Measurements from ENCODE around the gene UNC13A. TPM values are rescaled to one million over a fixed set of nuclear protein-coding genes. Genes with fewer than 3 reads are reported as not detected.

UNC13A gene
- total RNA-seq, 1 experiment from 2014 or later: 41.1 TPM

DNA sequence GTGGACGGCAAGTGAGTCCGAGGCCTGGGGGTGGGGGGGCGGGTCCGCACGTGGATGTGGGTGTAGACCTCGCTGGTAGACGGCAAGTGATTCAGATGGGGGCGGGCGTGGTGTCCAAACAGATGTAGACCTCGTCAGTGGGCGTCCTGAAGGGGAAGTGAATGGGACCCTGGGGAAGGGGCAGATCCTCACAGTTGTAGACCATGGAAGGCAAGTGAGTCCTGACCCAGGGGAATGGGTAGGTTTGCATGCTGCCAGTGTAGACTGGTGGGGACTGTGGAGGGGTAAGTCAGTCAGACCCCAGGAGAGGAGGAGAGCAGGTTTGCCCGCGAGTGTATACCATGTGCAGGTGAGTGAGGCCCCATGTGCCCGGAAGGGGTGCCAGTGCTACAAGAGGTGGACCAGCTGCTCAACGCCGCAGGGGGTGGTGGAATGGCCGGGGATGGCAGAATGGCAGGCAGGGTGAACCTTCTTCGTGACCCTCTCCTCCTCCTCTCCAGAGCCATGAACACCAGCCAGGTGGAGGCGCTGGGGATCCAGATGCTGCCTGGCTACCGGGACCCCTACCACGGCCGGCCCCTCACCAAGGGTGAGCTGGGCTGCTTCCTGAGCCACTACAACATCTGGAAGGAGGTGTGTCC, 110.6 kb downstream of the UNC13A start:
- TF ChIP-seq NFATC4 (CRISPR knock-in tag; IDR thresholded peaks at IDR 0.05) (no peak), MXD4 (CRISPR knock-in tag; IDR thresholded peaks at IDR 0.05; ENCODE audit: borderline replicate concordance) (no peak), CREB1 (CRISPR knock-in tag; IDR thresholded peaks at IDR 0.05) (no peak), SMAD4 (CRISPR knock-in tag; IDR thresholded peaks at IDR 0.05) (no peak), ZNF219 (CRISPR knock-in tag; IDR thresholded peaks at IDR 0.05; ENCODE audit: borderline replicate concordance) (no peak), NR1H2 (CRISPR knock-in tag; IDR thresholded peaks at IDR 0.05) (no peak), GABPB1 (CRISPR knock-in tag; IDR thresholded peaks at IDR 0.05) (no peak), SP1 (CRISPR knock-in tag; conservative IDR thresholded peaks at IDR 0.05) (no peak), NFYB (CRISPR knock-in tag; conservative IDR thresholded peaks at IDR 0.05; ENCODE audit: low read depth) (no peak), ZNF121 (CRISPR knock-in tag; IDR thresholded peaks at IDR 0.05) (no peak), PRRX2 (CRISPR knock-in tag; IDR thresholded peaks at IDR 0.05) (no peak), ESRRA (CRISPR knock-in tag; IDR thresholded peaks at IDR 0.05; ENCODE audit: borderline replicate concordance) (no peak), TP53 (CRISPR knock-in tag; IDR thresholded peaks at IDR 0.05) (no peak), JAZF1 (CRISPR knock-in tag; IDR thresholded peaks at IDR 0.05) (no peak)
- TF ChIP-seq, protein P1, sequence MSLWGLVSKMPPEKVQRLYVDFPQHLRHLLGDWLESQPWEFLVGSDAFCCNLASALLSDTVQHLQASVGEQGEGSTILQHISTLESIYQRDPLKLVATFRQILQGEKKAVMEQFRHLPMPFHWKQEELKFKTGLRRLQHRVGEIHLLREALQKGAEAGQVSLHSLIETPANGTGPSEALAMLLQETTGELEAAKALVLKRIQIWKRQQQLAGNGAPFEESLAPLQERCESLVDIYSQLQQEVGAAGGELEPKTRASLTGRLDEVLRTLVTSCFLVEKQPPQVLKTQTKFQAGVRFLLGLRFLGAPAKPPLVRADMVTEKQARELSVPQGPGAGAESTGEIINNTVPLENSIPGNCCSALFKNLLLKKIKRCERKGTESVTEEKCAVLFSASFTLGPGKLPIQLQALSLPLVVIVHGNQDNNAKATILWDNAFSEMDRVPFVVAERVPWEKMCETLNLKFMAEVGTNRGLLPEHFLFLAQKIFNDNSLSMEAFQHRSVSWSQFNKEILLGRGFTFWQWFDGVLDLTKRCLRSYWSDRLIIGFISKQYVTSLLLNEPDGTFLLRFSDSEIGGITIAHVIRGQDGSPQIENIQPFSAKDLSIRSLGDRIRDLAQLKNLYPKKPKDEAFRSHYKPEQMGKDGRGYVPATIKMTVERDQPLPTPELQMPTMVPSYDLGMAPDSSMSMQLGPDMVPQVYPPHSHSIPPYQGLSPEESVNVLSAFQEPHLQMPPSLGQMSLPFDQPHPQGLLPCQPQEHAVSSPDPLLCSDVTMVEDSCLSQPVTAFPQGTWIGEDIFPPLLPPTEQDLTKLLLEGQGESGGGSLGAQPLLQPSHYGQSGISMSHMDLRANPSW (CRISPR knock-in tag; conservative IDR thresholded peaks at IDR 0.05; ENCODE audit: low read depth): no peak
- TF ChIP-seq, protein P2, sequence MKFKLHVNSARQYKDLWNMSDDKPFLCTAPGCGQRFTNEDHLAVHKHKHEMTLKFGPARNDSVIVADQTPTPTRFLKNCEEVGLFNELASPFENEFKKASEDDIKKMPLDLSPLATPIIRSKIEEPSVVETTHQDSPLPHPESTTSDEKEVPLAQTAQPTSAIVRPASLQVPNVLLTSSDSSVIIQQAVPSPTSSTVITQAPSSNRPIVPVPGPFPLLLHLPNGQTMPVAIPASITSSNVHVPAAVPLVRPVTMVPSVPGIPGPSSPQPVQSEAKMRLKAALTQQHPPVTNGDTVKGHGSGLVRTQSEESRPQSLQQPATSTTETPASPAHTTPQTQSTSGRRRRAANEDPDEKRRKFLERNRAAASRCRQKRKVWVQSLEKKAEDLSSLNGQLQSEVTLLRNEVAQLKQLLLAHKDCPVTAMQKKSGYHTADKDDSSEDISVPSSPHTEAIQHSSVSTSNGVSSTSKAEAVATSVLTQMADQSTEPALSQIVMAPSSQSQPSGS (CRISPR knock-in tag; IDR thresholded peaks at IDR 0.05; ENCODE audit: borderline replicate concordance, low read depth): no peak
- TF ChIP-seq, protein P3, sequence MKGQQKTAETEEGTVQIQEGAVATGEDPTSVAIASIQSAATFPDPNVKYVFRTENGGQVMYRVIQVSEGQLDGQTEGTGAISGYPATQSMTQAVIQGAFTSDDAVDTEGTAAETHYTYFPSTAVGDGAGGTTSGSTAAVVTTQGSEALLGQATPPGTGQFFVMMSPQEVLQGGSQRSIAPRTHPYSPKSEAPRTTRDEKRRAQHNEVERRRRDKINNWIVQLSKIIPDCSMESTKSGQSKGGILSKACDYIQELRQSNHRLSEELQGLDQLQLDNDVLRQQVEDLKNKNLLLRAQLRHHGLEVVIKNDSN (CRISPR knock-in tag; IDR thresholded peaks at IDR 0.05): no peak
- TF ChIP-seq, protein P4, sequence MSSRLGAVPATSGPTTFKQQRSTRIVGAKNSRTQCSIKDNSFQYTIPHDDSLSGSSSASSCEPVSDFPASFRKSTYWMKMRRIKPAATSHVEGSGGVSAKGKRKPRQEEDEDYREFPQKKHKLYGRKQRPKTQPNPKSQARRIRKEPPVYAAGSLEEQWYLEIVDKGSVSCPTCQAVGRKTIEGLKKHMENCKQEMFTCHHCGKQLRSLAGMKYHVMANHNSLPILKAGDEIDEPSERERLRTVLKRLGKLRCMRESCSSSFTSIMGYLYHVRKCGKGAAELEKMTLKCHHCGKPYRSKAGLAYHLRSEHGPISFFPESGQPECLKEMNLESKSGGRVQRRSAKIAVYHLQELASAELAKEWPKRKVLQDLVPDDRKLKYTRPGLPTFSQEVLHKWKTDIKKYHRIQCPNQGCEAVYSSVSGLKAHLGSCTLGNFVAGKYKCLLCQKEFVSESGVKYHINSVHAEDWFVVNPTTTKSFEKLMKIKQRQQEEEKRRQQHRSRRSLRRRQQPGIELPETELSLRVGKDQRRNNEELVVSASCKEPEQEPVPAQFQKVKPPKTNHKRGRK (CRISPR knock-in tag; IDR thresholded peaks at IDR 0.05; ENCODE audit: borderline replicate concordance): no peak
- TF ChIP-seq, protein P5, sequence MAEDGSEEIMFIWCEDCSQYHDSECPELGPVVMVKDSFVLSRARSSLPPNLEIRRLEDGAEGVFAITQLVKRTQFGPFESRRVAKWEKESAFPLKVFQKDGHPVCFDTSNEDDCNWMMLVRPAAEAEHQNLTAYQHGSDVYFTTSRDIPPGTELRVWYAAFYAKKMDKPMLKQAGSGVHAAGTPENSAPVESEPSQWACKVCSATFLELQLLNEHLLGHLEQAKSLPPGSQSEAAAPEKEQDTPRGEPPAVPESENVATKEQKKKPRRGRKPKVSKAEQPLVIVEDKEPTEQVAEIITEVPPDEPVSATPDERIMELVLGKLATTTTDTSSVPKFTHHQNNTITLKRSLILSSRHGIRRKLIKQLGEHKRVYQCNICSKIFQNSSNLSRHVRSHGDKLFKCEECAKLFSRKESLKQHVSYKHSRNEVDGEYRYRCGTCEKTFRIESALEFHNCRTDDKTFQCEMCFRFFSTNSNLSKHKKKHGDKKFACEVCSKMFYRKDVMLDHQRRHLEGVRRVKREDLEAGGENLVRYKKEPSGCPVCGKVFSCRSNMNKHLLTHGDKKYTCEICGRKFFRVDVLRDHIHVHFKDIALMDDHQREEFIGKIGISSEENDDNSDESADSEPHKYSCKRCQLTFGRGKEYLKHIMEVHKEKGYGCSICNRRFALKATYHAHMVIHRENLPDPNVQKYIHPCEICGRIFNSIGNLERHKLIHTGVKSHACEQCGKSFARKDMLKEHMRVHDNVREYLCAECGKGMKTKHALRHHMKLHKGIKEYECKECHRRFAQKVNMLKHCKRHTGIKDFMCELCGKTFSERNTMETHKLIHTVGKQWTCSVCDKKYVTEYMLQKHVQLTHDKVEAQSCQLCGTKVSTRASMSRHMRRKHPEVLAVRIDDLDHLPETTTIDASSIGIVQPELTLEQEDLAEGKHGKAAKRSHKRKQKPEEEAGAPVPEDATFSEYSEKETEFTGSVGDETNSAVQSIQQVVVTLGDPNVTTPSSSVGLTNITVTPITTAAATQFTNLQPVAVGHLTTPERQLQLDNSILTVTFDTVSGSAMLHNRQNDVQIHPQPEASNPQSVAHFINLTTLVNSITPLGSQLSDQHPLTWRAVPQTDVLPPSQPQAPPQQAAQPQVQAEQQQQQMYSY (CRISPR knock-in tag; IDR thresholded peaks at IDR 0.05): no peak
- Mint-ChIP-seq H3K4me3 (peak overlapping the region; percentile 55), H3K27ac (peak overlapping the region; percentile 76), H3K4me1 (peaks cover 25% of the 10 kb centered on the region), H3K27me3 (ENCODE audit: low read depth) (no peaks in the 10 kb centered on the region), H3K36me3 (peaks cover 14% of the 10 kb centered on the region), H3K9me3 (no peaks in the 10 kb centered on the region)
- ChIA-PET POLR2A (interaction anchor here (1.2 to 1.4 kb wide), 2 partner anchors 29 to 66 kb away, joined by 3 to 15 read pairs; partner anchors contain the start of gene PGLS), CTCF (interaction anchor here (0.5 to 5.4 kb wide), 16 partner anchors 24 to 272 kb away, joined by 4 to 71 read pairs (median 6); partner anchors contain the start of genes MRPL34 and SLC27A1)
- DNase-seq (ENCODE audit: low spot score): peak; percentile 38
- no peak for ATAC-seq

All from WTC11 (cell line).